Spleen (tissue), 7 donors: ENCODE measurements around the gene PRPF40B.

Source experiments
- CTCF ChIP-seq, 11 experiments: fragments of 200-600 bp in 7 of 11; fragments of 450-650 bp in 4 of 11; sonication (generic) in 4 of 11; IDR thresholded peaks in 8 of 11; conservative IDR thresholded peaks in 3 of 11; 1 replicate in 7 of 11; 2 replicates in 4 of 11; pipeline versions ENCODE4 v1.4.0 to v1.8.0; 2016 to 2021; ENCODE audit warnings: antibody characterized with exemption in 11 of 11, inconsistent platforms in 4 of 11, mild to moderate bottlenecking in 1 of 11
- POLR2A ChIP-seq, 3 donors: fragments of 450-650 bp; IDR thresholded peaks; one replicate each; pipeline ENCODE4 v1.5.1; 2017; ENCODE audit warnings: antibody characterized with exemption in 3 of 3, mild to moderate bottlenecking in 1 of 3
- donor health status: DM: no; HTN: no; CAD: no; lungs with moderate emphysema.
- donor health status: DM: no; HTN: no; CAD: no.
- donor health status: DM: no; HTN: no; CAD: no.

GRCh38 chr12:49580572-49581535 lies 42.5 kb upstream of the PRPF40B start:
- TF ChIP-seq CTCF (IDR thresholded peaks at IDR 0.05 in 8 of 11, conservative IDR thresholded peaks at IDR 0.05 in 3 of 11), result peak; percentile 23 to 83 (median 65)
- TF ChIP-seq POLR2A (IDR thresholded peaks at IDR 0.05), result no peak
